Liver (tissue), 3 donors: ENCODE data around the gene XYLT1.

ENCODE experiments used
- ATF3 ChIP-seq: IDR thresholded peaks from 2 replicates; pipeline ENCODE4 v1.6.1; 2016; ENCODE audit warnings: antibody characterized with exemption
- CTCF ChIP-seq: fragments of 150-350 bp; IDR thresholded peaks from 2 replicates; pipeline ENCODE4 v1.5.1; 2017; ENCODE audit warnings: improper control_type of control experiment, low read depth, low read length; ENCODE audit not compliant: missing input control
- FOXA1 ChIP-seq: IDR thresholded peaks from 2 replicates; pipeline ENCODE4 v1.6.1; 2016; ENCODE audit warnings: antibody characterized with exemption
- FOXA2 ChIP-seq: IDR thresholded peaks from 2 replicates; pipeline ENCODE4 v1.6.1; 2016; ENCODE audit warnings: antibody characterized with exemption
- JUND ChIP-seq, 2 donors: IDR thresholded peaks; 2 replicates each; pipeline ENCODE4 v1.6.1; 2016; ENCODE audit warnings: antibody characterized with exemption in 2 of 2
- RAD21 ChIP-seq, 2 donors: IDR thresholded peaks; 2 replicates each; pipeline ENCODE4 v1.6.1; 2016; ENCODE audit warnings: antibody characterized with exemption in 2 of 2, mild to moderate bottlenecking in 2 of 2
- TAF1 ChIP-seq: conservative IDR thresholded peaks from 2 replicates; pipeline ENCODE4 v1.6.1; 2016; ENCODE audit warnings: antibody characterized with exemption, mild to moderate bottlenecking
- TF ChIP-seq, protein P1 (sequence below): IDR thresholded peaks from 2 replicates; pipeline ENCODE4 v1.6.1; 2016; ENCODE audit warnings: antibody characterized with exemption, mild to moderate bottlenecking
- TF ChIP-seq, protein P2 (sequence below): IDR thresholded peaks from 2 replicates; pipeline ENCODE4 v1.6.1; 2016; ENCODE audit warnings: antibody characterized with exemption
- donor health status: healthy.
- donor health status: healthy.

DNA sequence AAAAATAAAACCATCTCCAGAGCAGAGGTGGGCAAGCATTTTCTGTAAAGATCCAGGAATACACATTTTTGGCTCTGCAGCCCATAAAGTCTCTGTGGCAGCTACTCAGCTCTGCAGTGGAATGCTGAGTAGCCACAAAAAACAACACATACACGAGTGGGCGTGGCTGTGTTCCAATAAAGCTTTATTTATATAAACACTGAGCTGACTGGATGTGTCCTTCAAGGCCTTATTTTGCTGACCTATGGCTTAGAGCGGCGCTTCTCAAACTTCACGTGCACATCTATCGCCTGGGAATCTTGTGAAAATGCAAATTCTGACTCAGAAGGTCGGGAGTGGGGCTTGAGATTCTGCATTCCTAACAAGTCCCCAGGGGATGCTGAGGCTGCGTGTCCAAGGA, 39.7 kb downstream of the XYLT1 start:
- TF ChIP-seq ATF3 (no peak), CTCF (no peak), RAD21 (IDR thresholded peaks at IDR 0.05) (no peak), JUND (IDR thresholded peaks at IDR 0.05) (no peak), FOXA1 (no peak), FOXA2 (no peak), TAF1 (no peak)
- TF ChIP-seq, protein P1, sequence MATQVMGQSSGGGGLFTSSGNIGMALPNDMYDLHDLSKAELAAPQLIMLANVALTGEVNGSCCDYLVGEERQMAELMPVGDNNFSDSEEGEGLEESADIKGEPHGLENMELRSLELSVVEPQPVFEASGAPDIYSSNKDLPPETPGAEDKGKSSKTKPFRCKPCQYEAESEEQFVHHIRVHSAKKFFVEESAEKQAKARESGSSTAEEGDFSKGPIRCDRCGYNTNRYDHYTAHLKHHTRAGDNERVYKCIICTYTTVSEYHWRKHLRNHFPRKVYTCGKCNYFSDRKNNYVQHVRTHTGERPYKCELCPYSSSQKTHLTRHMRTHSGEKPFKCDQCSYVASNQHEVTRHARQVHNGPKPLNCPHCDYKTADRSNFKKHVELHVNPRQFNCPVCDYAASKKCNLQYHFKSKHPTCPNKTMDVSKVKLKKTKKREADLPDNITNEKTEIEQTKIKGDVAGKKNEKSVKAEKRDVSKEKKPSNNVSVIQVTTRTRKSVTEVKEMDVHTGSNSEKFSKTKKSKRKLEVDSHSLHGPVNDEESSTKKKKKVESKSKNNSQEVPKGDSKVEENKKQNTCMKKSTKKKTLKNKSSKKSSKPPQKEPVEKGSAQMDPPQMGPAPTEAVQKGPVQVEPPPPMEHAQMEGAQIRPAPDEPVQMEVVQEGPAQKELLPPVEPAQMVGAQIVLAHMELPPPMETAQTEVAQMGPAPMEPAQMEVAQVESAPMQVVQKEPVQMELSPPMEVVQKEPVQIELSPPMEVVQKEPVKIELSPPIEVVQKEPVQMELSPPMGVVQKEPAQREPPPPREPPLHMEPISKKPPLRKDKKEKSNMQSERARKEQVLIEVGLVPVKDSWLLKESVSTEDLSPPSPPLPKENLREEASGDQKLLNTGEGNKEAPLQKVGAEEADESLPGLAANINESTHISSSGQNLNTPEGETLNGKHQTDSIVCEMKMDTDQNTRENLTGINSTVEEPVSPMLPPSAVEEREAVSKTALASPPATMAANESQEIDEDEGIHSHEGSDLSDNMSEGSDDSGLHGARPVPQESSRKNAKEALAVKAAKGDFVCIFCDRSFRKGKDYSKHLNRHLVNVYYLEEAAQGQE, result no peak
- TF ChIP-seq, protein P2, sequence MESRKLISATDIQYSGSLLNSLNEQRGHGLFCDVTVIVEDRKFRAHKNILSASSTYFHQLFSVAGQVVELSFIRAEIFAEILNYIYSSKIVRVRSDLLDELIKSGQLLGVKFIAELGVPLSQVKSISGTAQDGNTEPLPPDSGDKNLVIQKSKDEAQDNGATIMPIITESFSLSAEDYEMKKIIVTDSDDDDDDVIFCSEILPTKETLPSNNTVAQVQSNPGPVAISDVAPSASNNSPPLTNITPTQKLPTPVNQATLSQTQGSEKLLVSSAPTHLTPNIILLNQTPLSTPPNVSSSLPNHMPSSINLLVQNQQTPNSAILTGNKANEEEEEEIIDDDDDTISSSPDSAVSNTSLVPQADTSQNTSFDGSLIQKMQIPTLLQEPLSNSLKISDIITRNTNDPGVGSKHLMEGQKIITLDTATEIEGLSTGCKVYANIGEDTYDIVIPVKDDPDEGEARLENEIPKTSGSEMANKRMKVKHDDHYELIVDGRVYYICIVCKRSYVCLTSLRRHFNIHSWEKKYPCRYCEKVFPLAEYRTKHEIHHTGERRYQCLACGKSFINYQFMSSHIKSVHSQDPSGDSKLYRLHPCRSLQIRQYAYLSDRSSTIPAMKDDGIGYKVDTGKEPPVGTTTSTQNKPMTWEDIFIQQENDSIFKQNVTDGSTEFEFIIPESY, result no peak
